Endodermal cell (in vitro differentiated cells): ENCODE data around the gene ATOH8. TPM values are rescaled to one million over a fixed set of nuclear protein-coding genes. Genes with fewer than 3 reads are reported as not detected.

Experiments used
- DNase-seq: peaks from one replicate; pipeline ENCODE4 v3.0.0-alpha.2; 2017
- H3K27ac ChIP-seq: 2 replicates; pipeline ENCODE4 v1.5.1; 2013; ENCODE audit warnings: mild to moderate bottlenecking, low read depth, low read length, moderate library complexity
- H3K27me3 ChIP-seq: 2 replicates; pipeline ENCODE4 v1.6.1; 2013; ENCODE audit warnings: mild to moderate bottlenecking, low read length, moderate library complexity; ENCODE audit not compliant: insufficient read depth, control insufficient read depth, poor library complexity, severe bottlenecking
- H3K36me3 ChIP-seq: 2 replicates; pipeline ENCODE4 v1.7.0; 2013; ENCODE audit warnings: mild to moderate bottlenecking, low read length, moderate library complexity; ENCODE audit not compliant: control insufficient read depth, insufficient read depth
- H3K4me1 ChIP-seq: one replicate; pipeline ENCODE4 v1.7.0; 2013; ENCODE audit warnings: low read length; ENCODE audit not compliant: control insufficient read depth, insufficient read depth
- H3K4me3 ChIP-seq: 2 replicates; pipeline ENCODE4 v1.5.1; 2013; ENCODE audit warnings: mild to moderate bottlenecking, low read length, moderate library complexity
- H3K9ac ChIP-seq: 2 replicates; pipeline ENCODE4 v1.6.1; 2013; ENCODE audit warnings: mild to moderate bottlenecking, low read length, moderate library complexity; ENCODE audit not compliant: poor library complexity, severe bottlenecking; ENCODE audit errors: extremely low read depth
- H3K9me3 ChIP-seq: 2 replicates; pipeline ENCODE4 v1.6.1; 2013; ENCODE audit warnings: mild to moderate bottlenecking, low read length, moderate library complexity; ENCODE audit not compliant: control insufficient read depth
- H3K27ac Mint-ChIP-seq: 2 replicates; pipeline ENCODE4 v1.8.0; 2020; ENCODE audit warnings: mixed read lengths
- H3K27me3 Mint-ChIP-seq: 2 replicates; pipeline ENCODE4 v1.8.0; 2021; ENCODE audit warnings: mild to moderate bottlenecking, mixed read lengths; ENCODE audit not compliant: insufficient read depth
- H3K36me3 Mint-ChIP-seq: 2 replicates; pipeline ENCODE4 v1.8.0; 2020; ENCODE audit warnings: low read depth, mixed read lengths
- H3K4me1 Mint-ChIP-seq: 2 replicates; pipeline ENCODE4 v1.8.0; 2020; ENCODE audit warnings: mixed read lengths
- H3K4me3 Mint-ChIP-seq: 2 replicates; pipeline ENCODE4 v1.8.0; 2020; ENCODE audit warnings: mild to moderate bottlenecking, moderate library complexity, mixed read lengths
- H3K9me3 Mint-ChIP-seq: 2 replicates; pipeline ENCODE4 v1.8.0; 2020; ENCODE audit warnings: mild to moderate bottlenecking, mixed read lengths
- CTCF ChIP-seq: fragments of 200-600 bp; sonication (generic); conservative IDR thresholded peaks from 2 replicates; pipeline ENCODE4 v1.5.0; 2021; ENCODE audit warnings: antibody characterized with exemption, mild to moderate bottlenecking
- WGBS, 2 experiments: methylation state at CpG; one replicate each; pipeline versions ENCODE4 v1.1.5 to v1.1.7; 2013; ENCODE audit warnings: missing lambda C conversion rate in 2 of 2, mixed read lengths in 1 of 2; ENCODE audit not compliant: insufficient coverage in 1 of 2, insufficient read length in 1 of 2; 5-methylcytosine and 5-hydroxymethylcytosine counted together
- total RNA-seq, 2 donors: library from RNA; stranded (reverse); fragmentation: NEBNext Ultra II Directional in 1 of 2; extraction: Animal tissue kit (Norgen Biotek cat#: 25700) in 1 of 2; gene quantifications; 2 replicates in 1 of 2; 3 replicates in 1 of 2; pipeline ENCODE4 v1.2.1, GENCODE V29; 2021

Gene ATOH8
- total RNA-seq, 2 donors from 2014 or later: 1.3 to 1.6 TPM

DNA sequence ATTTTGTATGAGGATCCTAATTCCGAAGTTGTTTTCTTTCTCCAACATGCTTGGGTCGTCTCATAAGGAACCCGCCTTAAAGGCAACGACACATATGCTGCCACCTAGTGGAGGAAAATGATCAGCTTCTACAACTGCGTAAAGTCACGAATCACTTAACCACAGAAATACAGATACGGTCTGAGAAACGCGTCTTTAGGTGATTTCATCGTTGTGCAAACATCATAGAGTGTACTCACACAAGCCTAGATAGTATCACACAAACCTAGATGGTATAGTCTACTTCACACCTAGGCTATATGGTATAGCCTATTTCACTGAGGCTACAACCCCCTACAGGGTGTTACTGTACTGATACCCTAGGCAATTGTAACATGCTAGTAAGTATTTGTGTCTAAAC, 46.5 kb upstream of the ATOH8 start:
- WGBS, 2 experiments: 11 to 17% methylated on average over 9 to 10 of the region's 10 CpGs
- Mint-ChIP-seq H3K27me3 (peaks cover 12% of the 10 kb centered on the region), H3K4me3 (no peak overlapping the region), H3K4me1 (peaks cover 33% of the 10 kb centered on the region), H3K27ac (no peak overlapping the region), H3K9me3 (no peaks in the 10 kb centered on the region), H3K36me3 (no peaks in the 10 kb centered on the region)
- H3K27me3 ChIP-seq: no peaks in the 10 kb centered on the region
- no peaks in the 10 kb centered on the region for H3K36me3 ChIP-seq
- no peak overlapping the region for H3K4me3 ChIP-seq
- peaks cover 16% of the 10 kb centered on the region for H3K4me1 ChIP-seq
- H3K9ac ChIP-seq: no peak overlapping the region
- peak; percentile 82 for DNase-seq
- TF ChIP-seq CTCF: peak; percentile 92
- H3K27ac ChIP-seq: no peak overlapping the region
- H3K9me3 ChIP-seq: no peaks in the 10 kb centered on the region

DNA sequence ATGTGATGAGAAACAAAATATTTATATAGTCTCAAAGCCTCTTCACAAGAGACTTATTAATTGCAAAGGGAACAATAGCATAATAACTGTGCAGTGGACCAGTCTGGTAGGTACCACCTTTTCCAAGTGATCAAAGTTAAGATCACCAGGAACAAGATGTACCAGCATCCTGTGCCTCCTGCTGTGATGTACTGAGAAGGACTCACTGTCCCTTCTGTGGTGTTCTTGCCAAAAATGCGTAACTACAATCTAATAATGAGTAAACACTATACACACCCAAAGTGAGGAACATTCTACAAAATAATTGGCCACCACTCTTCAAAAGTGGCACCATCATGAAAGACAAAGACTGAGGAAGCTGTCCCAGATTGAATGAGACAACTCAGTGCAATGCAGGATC, 45.1 kb upstream of the ATOH8 start:
- no peak for TF ChIP-seq CTCF
- no peak overlapping the region for H3K27ac ChIP-seq
- no peaks in the 10 kb centered on the region for H3K9me3 Mint-ChIP-seq

DNA sequence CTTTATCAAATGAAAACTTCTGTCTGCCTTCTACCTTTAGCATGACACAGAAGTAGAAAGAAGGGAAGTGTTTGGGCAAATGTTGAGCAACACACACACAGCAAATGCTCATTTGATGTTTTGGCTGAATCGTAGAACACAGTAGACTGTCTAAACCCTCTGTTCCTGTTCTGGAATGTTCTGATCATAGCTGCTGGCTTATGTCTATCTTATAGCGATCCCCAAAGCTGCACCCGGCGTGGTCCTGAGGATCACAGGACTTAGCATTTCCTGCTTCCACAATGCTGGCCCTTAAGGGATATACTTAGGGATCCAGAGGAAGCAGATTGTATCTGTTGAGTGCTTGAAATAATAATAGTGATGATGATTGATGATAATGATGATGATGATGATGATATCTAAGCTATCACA, 44.4 kb upstream of the ATOH8 start:
- Histone ChIP-seq H3K4me1 (peaks cover 16% of the 10 kb centered on the region), H3K27ac (no peak overlapping the region), H3K4me3 (no peak overlapping the region), H3K9ac (no peak overlapping the region), H3K9me3 (no peaks in the 10 kb centered on the region), H3K27me3 (no peaks in the 10 kb centered on the region), H3K36me3 (no peaks in the 10 kb centered on the region)
- Mint-ChIP-seq H3K4me3 (no peak overlapping the region), H3K36me3 (no peaks in the 10 kb centered on the region), H3K4me1 (peaks cover 30% of the 10 kb centered on the region), H3K27ac (no peak overlapping the region), H3K9me3 (no peaks in the 10 kb centered on the region), H3K27me3 (peaks cover 14% of the 10 kb centered on the region)
- WGBS, 2 experiments: 91 to 94% methylated on average over 4 of the region's 4 CpGs
- DNase-seq: no peak
- no peak for TF ChIP-seq CTCF

More for the DNA sequence above, 45.1 kb upstream of the ATOH8 start:
- Mint-ChIP-seq H3K36me3 (no peaks in the 10 kb centered on the region), H3K4me1 (peaks cover 30% of the 10 kb centered on the region), H3K27me3 (peaks cover 14% of the 10 kb centered on the region), H3K27ac (no peak overlapping the region), H3K4me3 (no peak overlapping the region)
- H3K9ac ChIP-seq: no peak overlapping the region
- no peaks in the 10 kb centered on the region for H3K27me3 ChIP-seq
- no peak overlapping the region for H3K4me3 ChIP-seq
- no peaks in the 10 kb centered on the region for H3K9me3 ChIP-seq
- WGBS, 2 experiments: 95 to 100% methylated on average over 1 of the region's 1 CpG
- H3K36me3 ChIP-seq: no peaks in the 10 kb centered on the region
- peaks cover 16% of the 10 kb centered on the region for H3K4me1 ChIP-seq
- DNase-seq: no peak
